Colonic mucosa (tissue), 4 donors: ENCODE data around the gene USE1. TPM values are rescaled to one million over a fixed set of nuclear protein-coding genes. Genes with fewer than 3 reads are reported as not detected.
A peak's percentile ranks its signal among the peaks of the same experiment; 100 is the strongest.

Source experiments
- DNase-seq: peaks from one replicate; pipeline ENCODE4 v3.0.0-alpha.2; 2020
- H3K27ac ChIP-seq: fragments of 200-600 bp; one replicate; pipeline ENCODE4 v1.8.0; 2021
- H3K27me3 ChIP-seq: fragments of 200-600 bp; one replicate; pipeline ENCODE4 v1.8.0; 2021
- H3K36me3 ChIP-seq: fragments of 200-600 bp; one replicate; pipeline ENCODE4 v1.8.0; 2021
- H3K4me1 ChIP-seq: fragments of 200-600 bp; one replicate; pipeline ENCODE4 v1.8.0; 2021; ENCODE audit warnings: mild to moderate bottlenecking
- H3K4me3 ChIP-seq: fragments of 200-600 bp; one replicate; pipeline ENCODE4 v1.8.0; 2021
- H3K9ac ChIP-seq, 2 donors: one replicate each; pipeline ENCODE4 v1.7.0; 2013; ENCODE audit warnings: control low read depth in 2 of 2, low read depth in 2 of 2, low read length in 2 of 2
- H3K9me3 ChIP-seq: fragments of 200-600 bp; one replicate; pipeline ENCODE4 v1.8.0; 2021
- CTCF ChIP-seq: fragments of 200-600 bp; IDR thresholded peaks from one replicate; pipeline ENCODE4 v1.8.0; 2022; ENCODE audit warnings: antibody characterized with exemption, mild to moderate bottlenecking
- intact Hi-C: fragments of 100-400 bp; cut with DNase I; formaldehyde crosslinking; loops from one replicate; pipeline ENCODE4 v1.14.1; 2022
- total RNA-seq, 2 donors: library from RNA; stranded (reverse); fragmentation: NEBNext Ultra II Directional in 1 of 2; extraction: Animal tissue kit (Norgen Biotek cat#: 25700) in 1 of 2; gene quantifications; one replicate each; pipeline ENCODE4 v1.2.1, GENCODE V29; 2021
- donor health status: healthy.
- donor health status: DM: no; HTN: no; CAD: no.
- donor health status: DM: no; HTN: no; CAD: no.

The USE1 gene
- total RNA-seq, 2 donors from 2014 or later = 18.2 to 22.4 TPM

- Histone ChIP-seq H3K4me1 (peaks cover 3% of the 10 kb centered on the region), H3K9ac (peak overlapping the region; percentile 54 to 84), H3K27me3 (no peaks in the 10 kb centered on the region), H3K27ac (peak overlapping the region; percentile 77), H3K4me3 (peak overlapping the region; percentile 51), H3K9me3 (no peaks in the 10 kb centered on the region), H3K36me3 (no peaks in the 10 kb centered on the region)
- no peak for DNase-seq
- no peak for TF ChIP-seq CTCF
- intact Hi-C loops = no loop called here
Measured at GRCh38 chr19:17214508-17215126, 540 bp upstream of the USE1 start.

- H3K27ac ChIP-seq = peak overlapping the region; percentile 77
Measured at GRCh38 chr19:17216058-17216670, 1.0 kb downstream of the USE1 start.

GRCh38 chr19:17219286-17219685 lies 4.1 kb downstream of the USE1 start:
- no peak overlapping the region for H3K27ac ChIP-seq
- no peaks in the 10 kb centered on the region for H3K27me3 ChIP-seq
- intact Hi-C loops = no loop called here
- H3K9me3 ChIP-seq = no peaks in the 10 kb centered on the region
- H3K36me3 ChIP-seq = no peaks in the 10 kb centered on the region
- no peak for DNase-seq
- H3K4me3 ChIP-seq = no peak overlapping the region
- H3K9ac ChIP-seq = no peak overlapping the region
- peaks cover 9% of the 10 kb centered on the region for H3K4me1 ChIP-seq
- no peak for TF ChIP-seq CTCF

More at GRCh38 chr19:17216058-17216670, 1.0 kb downstream of the USE1 start:
- Histone ChIP-seq H3K4me3 (peak overlapping the region; percentile 51), H3K36me3 (no peaks in the 10 kb centered on the region), H3K9ac (peak overlapping the region in 1 of 2 donors; percentile 26), H3K4me1 (peaks cover 9% of the 10 kb centered on the region), H3K9me3 (no peaks in the 10 kb centered on the region), H3K27me3 (no peaks in the 10 kb centered on the region)
- intact Hi-C loops = no loop called here
- no peak for DNase-seq
- no peak for TF ChIP-seq CTCF

GRCh38 chr19:17220207-17220758 lies 5.1 kb downstream of the USE1 start:
- no peak overlapping the region for H3K4me3 ChIP-seq
- H3K27ac ChIP-seq = no peak overlapping the region
- H3K27me3 ChIP-seq = no peaks in the 10 kb centered on the region
- H3K4me1 ChIP-seq = peaks cover 5% of the 10 kb centered on the region
- peak; percentile 54 for DNase-seq
- intact Hi-C loops = no loop called here
- H3K9me3 ChIP-seq = no peaks in the 10 kb centered on the region
- H3K36me3 ChIP-seq = no peaks in the 10 kb centered on the region
- H3K9ac ChIP-seq = peak overlapping the region in 1 of 2 donors; percentile 8
- no peak for TF ChIP-seq CTCF

GRCh38 chr19:17225053-17225452 lies 9.9 kb downstream of the USE1 start:
- no peak for TF ChIP-seq CTCF
- H3K27me3 ChIP-seq = no peaks in the 10 kb centered on the region
- no peak overlapping the region for H3K27ac ChIP-seq
- no peak overlapping the region for H3K4me3 ChIP-seq
- peaks cover 4% of the 10 kb centered on the region for H3K4me1 ChIP-seq
- intact Hi-C loops = no loop called here
- no peak for DNase-seq
- no peaks in the 10 kb centered on the region for H3K36me3 ChIP-seq
- no peaks in the 10 kb centered on the region for H3K9me3 ChIP-seq
- no peak overlapping the region for H3K9ac ChIP-seq
